BLaER1 (cell line): ENCODE measurements around the gene FBXW4.

ENCODE experiments used
- H3K27ac ChIP-seq: shearing (Covaris generic); formaldehyde crosslinking; 2 replicates; pipeline ENCODE4 v1.8.1; 2022
- H3K27me3 ChIP-seq: shearing (Covaris generic); formaldehyde crosslinking; 2 replicates; pipeline ENCODE4 v1.8.1; 2022
- H3K36me3 ChIP-seq: shearing (Covaris generic); formaldehyde crosslinking; 2 replicates; pipeline ENCODE4 v1.8.1; 2022
- H3K4me1 ChIP-seq: shearing (Covaris generic); formaldehyde crosslinking; 2 replicates; pipeline ENCODE4 v1.8.1; 2022
- H3K4me2 ChIP-seq: shearing (Covaris generic); formaldehyde crosslinking; 2 replicates; pipeline ENCODE4 v1.8.1; 2022
- H3K4me3 ChIP-seq: shearing (Covaris generic); formaldehyde crosslinking; 2 replicates; pipeline ENCODE4 v1.8.1; 2022
- H3K9ac ChIP-seq: shearing (Covaris generic); formaldehyde crosslinking; 2 replicates; pipeline ENCODE4 v1.8.1; 2022
- H3K9me3 ChIP-seq: shearing (Covaris generic); formaldehyde crosslinking; 2 replicates; pipeline ENCODE4 v1.8.1; 2022
- H4K20me1 ChIP-seq: shearing (Covaris generic); formaldehyde crosslinking; 2 replicates; pipeline ENCODE4 v1.8.1; 2022
- Cebpa-rat ChIP-seq: shearing (Covaris generic); IDR thresholded peaks from 2 replicates; pipeline ENCODE4 v1.8.1; 2022

Gene FBXW4

DNA sequence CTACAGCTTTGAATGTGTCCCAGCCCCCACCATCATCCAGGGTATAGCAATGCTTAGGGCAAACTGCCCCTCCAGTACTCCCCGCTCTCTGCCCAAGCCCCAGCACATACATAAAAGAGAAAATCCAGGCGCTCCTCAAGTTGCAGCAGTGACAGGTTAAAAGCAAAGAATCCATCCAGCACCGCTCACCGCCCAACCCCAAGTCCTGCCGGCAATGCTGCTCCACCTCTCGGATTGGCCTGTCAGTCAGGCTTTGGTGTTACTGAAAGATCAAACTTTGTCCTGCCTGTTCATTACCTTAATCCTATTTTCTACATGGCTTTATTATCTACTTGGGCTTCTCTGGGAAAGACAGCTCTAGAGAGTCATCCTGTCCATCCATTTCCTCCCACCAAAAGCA, 75.0 kb downstream of the FBXW4 start:
- H3K27me3 ChIP-seq = no peaks in the 10 kb centered on the region
- H3K4me1 ChIP-seq = peaks cover 29% of the 10 kb centered on the region
- H3K36me3 ChIP-seq = peaks cover 87% of the 10 kb centered on the region
- H3K9ac ChIP-seq = no peak overlapping the region
- no peak overlapping the region for H3K4me2 ChIP-seq
- no peaks in the 10 kb centered on the region for H3K9me3 ChIP-seq
- peaks cover 37% of the 10 kb centered on the region for H4K20me1 ChIP-seq
- no peak overlapping the region for H3K27ac ChIP-seq
- no peak for TF ChIP-seq Cebpa-rat
- H3K4me3 ChIP-seq = no peak overlapping the region

- Histone ChIP-seq H3K36me3 (peaks cover 94% of the 10 kb centered on the region), H3K9ac (no peak overlapping the region), H4K20me1 (peaks cover 37% of the 10 kb centered on the region), H3K4me1 (peaks cover 21% of the 10 kb centered on the region), H3K9me3 (no peaks in the 10 kb centered on the region), H3K27ac (no peak overlapping the region), H3K4me2 (no peak overlapping the region), H3K27me3 (no peaks in the 10 kb centered on the region), H3K4me3 (no peak overlapping the region)
- no peak for TF ChIP-seq Cebpa-rat
Measured at GRCh38 chr10:101618871-101619270, 76.1 kb downstream of the FBXW4 start.

GRCh38 chr10:101617824-101618568, 77.0 kb downstream of the FBXW4 start:
- Histone ChIP-seq H4K20me1 (peaks cover 45% of the 10 kb centered on the region), H3K4me2 (peak overlapping the region; percentile 47), H3K9ac (no peak overlapping the region), H3K9me3 (no peaks in the 10 kb centered on the region), H3K27me3 (no peaks in the 10 kb centered on the region), H3K4me1 (peaks cover 26% of the 10 kb centered on the region), H3K36me3 (peaks cover 94% of the 10 kb centered on the region), H3K4me3 (no peak overlapping the region), H3K27ac (peak overlapping the region; percentile 57; the same call in 1 of the 2 replicates)
- no peak for TF ChIP-seq Cebpa-rat

GRCh38 chr10:101617102-101617823, 77.7 kb downstream of the FBXW4 start:
- TF ChIP-seq Cebpa-rat = no peak
- Histone ChIP-seq H3K4me1 (peaks cover 26% of the 10 kb centered on the region), H3K9ac (no peak overlapping the region), H4K20me1 (peaks cover 46% of the 10 kb centered on the region), H3K4me3 (no peak overlapping the region), H3K9me3 (no peaks in the 10 kb centered on the region), H3K36me3 (peaks cover 91% of the 10 kb centered on the region), H3K4me2 (peak overlapping the region; percentile 47), H3K27me3 (no peaks in the 10 kb centered on the region), H3K27ac (0 out of 2 replicates have a peak overlapping the region, but pooled peaks have one; percentile 7)

DNA sequence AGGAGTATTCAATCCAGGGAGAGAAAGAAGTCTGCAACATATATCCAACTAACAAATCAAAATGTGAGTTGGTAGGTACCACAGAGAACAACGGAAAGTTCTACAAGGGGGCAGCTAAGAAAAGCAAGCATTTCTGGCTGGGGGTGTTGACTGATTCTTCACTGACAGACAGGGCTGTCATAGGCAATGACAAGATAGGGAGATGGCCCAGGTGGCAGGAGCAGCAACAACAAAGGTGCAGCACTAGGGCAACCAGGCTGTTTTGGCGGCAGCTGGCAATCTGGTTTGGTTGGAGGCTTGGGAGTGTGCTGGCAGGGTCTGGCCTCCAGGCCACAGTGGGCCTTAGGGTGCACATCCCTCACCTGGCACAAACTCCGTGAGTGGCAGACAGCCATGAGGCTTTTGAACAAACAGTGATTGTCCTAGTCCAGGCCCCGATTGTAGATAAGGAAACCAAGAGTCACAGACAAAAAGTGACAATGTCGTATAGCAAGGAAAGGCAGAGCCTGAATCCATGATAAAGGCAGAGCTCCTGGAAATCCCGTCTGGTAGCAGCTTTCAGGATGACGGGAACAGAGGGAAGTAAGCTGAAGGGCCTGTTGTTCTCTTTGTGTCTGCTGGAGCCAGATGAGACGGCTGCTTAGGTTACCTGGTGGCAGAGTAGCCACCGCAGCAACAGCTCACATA, 78.4 kb downstream of the FBXW4 start:
- no peak for TF ChIP-seq Cebpa-rat
- H3K9me3 ChIP-seq = no peaks in the 10 kb centered on the region
- peaks cover 91% of the 10 kb centered on the region for H3K36me3 ChIP-seq
- no peak overlapping the region for H3K4me2 ChIP-seq
- H4K20me1 ChIP-seq = peaks cover 50% of the 10 kb centered on the region
- no peaks in the 10 kb centered on the region for H3K27me3 ChIP-seq
- no peak overlapping the region for H3K9ac ChIP-seq
- H3K4me3 ChIP-seq = no peak overlapping the region
- no peak overlapping the region for H3K27ac ChIP-seq
- peaks cover 26% of the 10 kb centered on the region for H3K4me1 ChIP-seq

DNA sequence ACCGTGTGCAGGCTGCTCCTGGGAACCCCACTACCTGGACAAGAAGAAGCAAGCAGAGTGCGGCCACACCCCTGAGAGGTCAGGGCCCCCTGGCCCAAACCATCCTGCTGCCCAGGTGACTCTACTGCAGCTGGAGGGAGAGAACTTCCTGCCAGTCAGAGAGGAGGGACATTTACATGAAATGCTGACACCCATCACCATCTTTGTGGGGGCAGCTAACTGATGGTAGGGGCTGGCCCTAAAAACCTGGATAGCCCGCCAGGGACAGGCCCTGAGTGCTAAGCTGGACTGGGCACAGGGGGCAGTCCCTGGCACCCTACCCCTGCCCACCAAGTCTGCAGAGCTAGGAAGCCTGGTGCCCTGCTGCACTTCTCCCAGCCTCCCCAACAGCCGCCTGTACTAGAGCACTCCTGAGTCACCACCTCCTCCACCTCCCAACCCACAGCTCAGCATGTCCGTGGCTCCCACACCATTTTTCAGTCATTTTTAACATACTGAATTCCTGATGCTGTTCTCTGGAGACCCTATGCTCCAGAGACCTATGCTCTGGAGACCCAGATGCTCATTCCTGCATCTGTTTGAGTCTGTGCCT, 79.3 kb downstream of the FBXW4 start:
- Histone ChIP-seq H4K20me1 (peaks cover 60% of the 10 kb centered on the region), H3K4me3 (no peak overlapping the region), H3K27me3 (no peaks in the 10 kb centered on the region), H3K9me3 (no peaks in the 10 kb centered on the region), H3K27ac (no peak overlapping the region), H3K9ac (no peak overlapping the region), H3K4me1 (peaks cover 26% of the 10 kb centered on the region), H3K4me2 (no peak overlapping the region), H3K36me3 (peaks cover 91% of the 10 kb centered on the region)
- no peak for TF ChIP-seq Cebpa-rat

DNA sequence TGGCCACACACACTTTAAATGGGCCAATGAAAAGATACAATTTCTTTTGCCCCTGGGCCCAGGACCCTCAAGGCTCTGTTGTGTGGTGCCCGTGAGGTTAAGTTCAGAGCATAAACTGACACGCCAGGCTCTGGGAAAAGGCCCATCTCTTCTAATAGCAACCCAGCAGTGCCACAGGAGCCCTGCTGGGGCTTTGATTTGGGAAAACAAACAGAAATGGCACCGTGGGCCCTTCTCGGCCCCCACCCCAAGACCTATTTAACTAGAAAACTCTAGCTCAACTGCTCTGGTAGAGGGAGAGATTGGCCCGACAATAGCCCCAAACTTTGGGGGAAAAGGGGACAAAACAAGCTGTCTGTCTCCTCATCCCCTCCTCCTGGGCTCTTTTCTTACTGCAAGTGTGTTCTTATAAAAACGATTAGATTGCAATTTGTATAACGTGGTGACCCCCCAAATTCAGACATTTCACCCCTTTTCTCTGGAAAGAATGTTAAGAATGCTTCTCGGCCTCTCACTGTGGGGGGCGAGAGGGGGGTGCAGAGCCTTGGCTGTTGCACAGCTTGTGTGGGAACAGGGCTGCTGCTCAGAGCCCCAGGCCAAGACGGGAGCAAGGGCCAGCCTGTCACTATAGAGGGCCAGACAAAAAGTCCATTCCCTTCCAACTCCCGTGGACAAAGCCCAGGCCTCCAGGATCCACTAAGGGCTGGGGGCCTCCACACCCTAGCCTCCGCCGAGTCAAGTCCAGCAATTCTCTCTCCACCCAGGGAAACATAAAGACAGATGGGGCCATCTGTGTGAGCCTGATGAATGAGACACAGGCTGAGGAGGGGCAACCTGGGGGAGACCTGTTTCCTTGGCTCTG, 80.1 kb downstream of the FBXW4 start:
- H3K27ac ChIP-seq = no peak overlapping the region
- no peak overlapping the region for H3K4me2 ChIP-seq
- H3K9ac ChIP-seq = no peak overlapping the region
- peaks cover 91% of the 10 kb centered on the region for H3K36me3 ChIP-seq
- peaks cover 26% of the 10 kb centered on the region for H3K4me1 ChIP-seq
- no peak overlapping the region for H3K4me3 ChIP-seq
- H4K20me1 ChIP-seq = peaks cover 61% of the 10 kb centered on the region
- TF ChIP-seq Cebpa-rat = no peak
- H3K27me3 ChIP-seq = no peaks in the 10 kb centered on the region
- no peaks in the 10 kb centered on the region for H3K9me3 ChIP-seq

GRCh38 chr10:101613646-101614045, 81.3 kb downstream of the FBXW4 start:
- no peaks in the 10 kb centered on the region for H3K9me3 ChIP-seq
- H3K36me3 ChIP-seq = peaks cover 91% of the 10 kb centered on the region
- no peak for TF ChIP-seq Cebpa-rat
- H3K4me3 ChIP-seq = no peak overlapping the region
- H3K27me3 ChIP-seq = no peaks in the 10 kb centered on the region
- H3K4me2 ChIP-seq = no peak overlapping the region
- no peak overlapping the region for H3K9ac ChIP-seq
- peaks cover 61% of the 10 kb centered on the region for H4K20me1 ChIP-seq
- no peak overlapping the region for H3K27ac ChIP-seq
- peaks cover 21% of the 10 kb centered on the region for H3K4me1 ChIP-seq

DNA sequence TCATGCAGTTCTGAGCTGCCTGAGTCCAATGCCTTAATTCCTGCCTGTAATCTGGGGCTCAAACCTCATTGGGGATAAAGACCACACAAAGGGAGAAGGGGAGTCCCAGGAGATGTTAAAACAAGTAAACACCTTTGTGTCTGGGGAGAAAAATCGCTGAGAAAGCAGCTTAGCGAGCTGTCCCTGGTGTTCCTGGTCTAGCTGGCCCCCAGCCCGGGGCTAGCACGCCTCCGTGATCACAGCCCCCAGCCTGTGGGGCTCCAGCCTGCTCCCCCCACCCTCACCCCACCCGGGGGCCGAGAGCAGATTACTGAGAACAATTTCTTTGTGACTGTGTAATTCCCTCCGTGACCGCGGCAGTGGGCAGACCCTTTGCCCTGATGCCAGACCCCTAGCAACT, 82.1 kb downstream of the FBXW4 start:
- Histone ChIP-seq H3K4me3 (no peak overlapping the region), H3K36me3 (peaks cover 92% of the 10 kb centered on the region), H3K27me3 (no peaks in the 10 kb centered on the region), H3K9me3 (no peaks in the 10 kb centered on the region), H3K4me1 (peaks cover 14% of the 10 kb centered on the region), H3K4me2 (no peak overlapping the region), H3K9ac (no peak overlapping the region), H3K27ac (no peak overlapping the region), H4K20me1 (peaks cover 54% of the 10 kb centered on the region)
- no peak for TF ChIP-seq Cebpa-rat
